SK-N-SH treated with all-trans-retinoic acid at 6 μM for 48 hours (cell line): ENCODE measurements around the gene SERPINB1.
A peak's percentile ranks its signal among the peaks of the same experiment; 100 is the strongest.

ENCODE experiments used
- ATAC-seq: fragments of 200-7000 bp; cut with Tn5 transposase; 3 replicates; pipeline ENCODE4 v1.9.1; 2020; ENCODE audit warnings: mild to moderate bottlenecking, moderate library complexity
- ARNTL ChIP-seq: fragments of 450-650 bp; formaldehyde crosslinking; IDR thresholded peaks from 2 replicates; pipeline ENCODE4 v1.5.0; 2020; ENCODE audit warnings: low read depth, mild to moderate bottlenecking, moderate library complexity, borderline replicate concordance
- BACH2 ChIP-seq: fragments of 250-450 bp; sonication (Bioruptor Pico); IDR thresholded peaks from 2 replicates; pipeline ENCODE4 v1.9.0; 2021; ENCODE audit warnings: mild to moderate bottlenecking, borderline replicate concordance
- CREB5 ChIP-seq: fragments of 250-450 bp; sonication (Bioruptor Pico); IDR thresholded peaks from 2 replicates; pipeline ENCODE4 v1.5.1; 2020; ENCODE audit warnings: low read depth, mild to moderate bottlenecking, moderate library complexity
- CSDC2 ChIP-seq: fragments of 250-450 bp; sonication (Bioruptor Pico); IDR thresholded peaks from 2 replicates; pipeline ENCODE4 v1.5.0; 2020; ENCODE audit warnings: mild to moderate bottlenecking, moderate library complexity
- CSRNP3 ChIP-seq: fragments of 250-450 bp; sonication (Bioruptor Pico); IDR thresholded peaks from 2 replicates; pipeline ENCODE4 v1.5.1; 2021; ENCODE audit warnings: mild to moderate bottlenecking, moderate library complexity
- ESRRG ChIP-seq: fragments of 250-450 bp; sonication (Bioruptor Pico); IDR thresholded peaks from 2 replicates; pipeline ENCODE4 v1.6.1; 2021; ENCODE audit warnings: mild to moderate bottlenecking
- GLIS3 ChIP-seq: fragments of 250-450 bp; sonication (Bioruptor Pico); IDR thresholded peaks from 2 replicates; pipeline ENCODE4 v1.5.0; 2020; ENCODE audit warnings: mild to moderate bottlenecking, moderate library complexity
- ISL1 ChIP-seq: fragments of 250-450 bp; sonication (Bioruptor Pico); IDR thresholded peaks from 2 replicates; pipeline ENCODE4 v2.1.2; 2022; ENCODE audit warnings: mild to moderate bottlenecking, moderate library complexity
- OSR1 ChIP-seq: fragments of 250-450 bp; sonication (Bioruptor Pico); IDR thresholded peaks from 2 replicates; pipeline ENCODE4 v1.8.0; 2022; ENCODE audit warnings: moderate library complexity, mild to moderate bottlenecking, inconsistent platforms
- PATZ1 ChIP-seq: fragments of 250-450 bp; sonication (Bioruptor Pico); IDR thresholded peaks from 2 replicates; pipeline ENCODE4 v1.8.0; 2020; ENCODE audit warnings: mild to moderate bottlenecking, moderate library complexity, borderline replicate concordance
- POU6F1 ChIP-seq: fragments of 250-450 bp; sonication (Bioruptor Pico); IDR thresholded peaks from 2 replicates; pipeline ENCODE4 v1.8.0; 2021; ENCODE audit warnings: low read depth, mild to moderate bottlenecking, moderate library complexity, borderline replicate concordance
- RARB ChIP-seq: fragments of 250-450 bp; sonication (Bioruptor Pico); IDR thresholded peaks from 2 replicates; pipeline ENCODE4 v1.8.0; 2021; ENCODE audit warnings: mild to moderate bottlenecking, moderate library complexity
- SNAI2 ChIP-seq: fragments of 250-450 bp; sonication (Bioruptor Pico); IDR thresholded peaks from 2 replicates; pipeline ENCODE4 v1.5.0; 2020; ENCODE audit warnings: mild to moderate bottlenecking, moderate library complexity
- TCF4 ChIP-seq: fragments of 250-450 bp; sonication (Bioruptor Pico); IDR thresholded peaks from 2 replicates; pipeline ENCODE4 v1.8.0; 2021; ENCODE audit warnings: mild to moderate bottlenecking, moderate library complexity, borderline replicate concordance
- TSHZ2 ChIP-seq: fragments of 250-450 bp; sonication (Bioruptor Pico); IDR thresholded peaks from 2 replicates; pipeline ENCODE4 v1.5.0; 2020; ENCODE audit warnings: mild to moderate bottlenecking, moderate library complexity
- ZC3H10 ChIP-seq: fragments of 250-450 bp; sonication (Bioruptor Pico); IDR thresholded peaks from 2 replicates; pipeline ENCODE4 v1.5.1; 2021; ENCODE audit warnings: mild to moderate bottlenecking, moderate library complexity
- ZFP3 ChIP-seq: fragments of 250-450 bp; sonication (Bioruptor Pico); IDR thresholded peaks from 2 replicates; pipeline ENCODE4 v1.5.0; 2020; ENCODE audit warnings: mild to moderate bottlenecking, moderate library complexity
- ZFP30 ChIP-seq: fragments of 450-650 bp; formaldehyde crosslinking; IDR thresholded peaks from 2 replicates; pipeline ENCODE4 v1.5.0; 2022; ENCODE audit warnings: mild to moderate bottlenecking, moderate library complexity
- ZNF565 ChIP-seq: fragments of 450-650 bp; formaldehyde crosslinking; conservative IDR thresholded peaks from 2 replicates; pipeline ENCODE4 v1.5.0; 2020; ENCODE audit warnings: low read depth, mild to moderate bottlenecking, moderate library complexity
- ZNF70 ChIP-seq: fragments of 450-650 bp; formaldehyde crosslinking; IDR thresholded peaks from 2 replicates; pipeline ENCODE4 v1.5.0; 2020; ENCODE audit warnings: mild to moderate bottlenecking, moderate library complexity
- ZNF8 ChIP-seq: fragments of 450-650 bp; formaldehyde crosslinking; IDR thresholded peaks from 2 replicates; pipeline ENCODE4 v1.5.0; 2020; ENCODE audit warnings: mild to moderate bottlenecking, moderate library complexity

Gene SERPINB1

GRCh38 chr6:2859185-2859700, 17.6 kb upstream of the SERPINB1 start:
- TF ChIP-seq OSR1 = no peak
- no peak for TF ChIP-seq CSDC2 (CRISPR knock-in tag)
- no peak for TF ChIP-seq ZNF70
- TF ChIP-seq ZFP30 = no peak
- TF ChIP-seq SNAI2 (CRISPR knock-in tag) = no peak
- no peak for TF ChIP-seq BACH2 (CRISPR knock-in tag)
- no peak for TF ChIP-seq CSRNP3
- TF ChIP-seq RARB (CRISPR knock-in tag) = no peak
- no peak for TF ChIP-seq PATZ1 (CRISPR knock-in tag)
- TF ChIP-seq TCF4 = no peak
- no peak for TF ChIP-seq ZNF565
- TF ChIP-seq ZNF8 (CRISPR knock-in tag) = no peak
- no peak for TF ChIP-seq GLIS3 (CRISPR knock-in tag)
- no peak for TF ChIP-seq TSHZ2
- TF ChIP-seq CREB5 = no peak
- TF ChIP-seq ARNTL (CRISPR knock-in tag) = no peak
- ATAC-seq = no peak

GRCh38 chr6:2857580-2858337, 16.1 kb upstream of the SERPINB1 start:
- peak; percentile 91 for ATAC-seq
- no peak for TF ChIP-seq ZFP30
- no peak for TF ChIP-seq CSRNP3
- TF ChIP-seq RARB (CRISPR knock-in tag) = 0 out of 2 replicates have a peak, but pooled peaks have one; percentile 30
- no peak for TF ChIP-seq CREB5
- TF ChIP-seq ISL1 (CRISPR knock-in tag) = no peak
- no peak for TF ChIP-seq CSDC2 (CRISPR knock-in tag)
- TF ChIP-seq BACH2 (CRISPR knock-in tag) = no peak
- TF ChIP-seq ZNF565 = no peak
- no peak; the same call in 1 of the 2 replicates for TF ChIP-seq OSR1
- 0 out of 2 replicates have a peak, but pooled peaks have one; percentile 7 for TF ChIP-seq ZC3H10 (CRISPR knock-in tag)
- no peak for TF ChIP-seq ARNTL (CRISPR knock-in tag)
- TF ChIP-seq ZFP3 (CRISPR knock-in tag) = peak; percentile 62; the same call in 1 of the 2 replicates
- no peak for TF ChIP-seq ESRRG
- no peak; the same call in 1 of the 2 replicates for TF ChIP-seq GLIS3 (CRISPR knock-in tag)
- TF ChIP-seq ZNF70 = no peak
- TF ChIP-seq SNAI2 (CRISPR knock-in tag) = peak; percentile 89; the same call in 1 of the 2 replicates
- no peak for TF ChIP-seq POU6F1 (CRISPR knock-in tag)
- 0 out of 2 replicates have a peak, but pooled peaks have one; percentile 17 for TF ChIP-seq TSHZ2
- no peak for TF ChIP-seq ZNF8 (CRISPR knock-in tag)
